ENCODE results near the gene GNG8.

GNG8 gene

DNA sequence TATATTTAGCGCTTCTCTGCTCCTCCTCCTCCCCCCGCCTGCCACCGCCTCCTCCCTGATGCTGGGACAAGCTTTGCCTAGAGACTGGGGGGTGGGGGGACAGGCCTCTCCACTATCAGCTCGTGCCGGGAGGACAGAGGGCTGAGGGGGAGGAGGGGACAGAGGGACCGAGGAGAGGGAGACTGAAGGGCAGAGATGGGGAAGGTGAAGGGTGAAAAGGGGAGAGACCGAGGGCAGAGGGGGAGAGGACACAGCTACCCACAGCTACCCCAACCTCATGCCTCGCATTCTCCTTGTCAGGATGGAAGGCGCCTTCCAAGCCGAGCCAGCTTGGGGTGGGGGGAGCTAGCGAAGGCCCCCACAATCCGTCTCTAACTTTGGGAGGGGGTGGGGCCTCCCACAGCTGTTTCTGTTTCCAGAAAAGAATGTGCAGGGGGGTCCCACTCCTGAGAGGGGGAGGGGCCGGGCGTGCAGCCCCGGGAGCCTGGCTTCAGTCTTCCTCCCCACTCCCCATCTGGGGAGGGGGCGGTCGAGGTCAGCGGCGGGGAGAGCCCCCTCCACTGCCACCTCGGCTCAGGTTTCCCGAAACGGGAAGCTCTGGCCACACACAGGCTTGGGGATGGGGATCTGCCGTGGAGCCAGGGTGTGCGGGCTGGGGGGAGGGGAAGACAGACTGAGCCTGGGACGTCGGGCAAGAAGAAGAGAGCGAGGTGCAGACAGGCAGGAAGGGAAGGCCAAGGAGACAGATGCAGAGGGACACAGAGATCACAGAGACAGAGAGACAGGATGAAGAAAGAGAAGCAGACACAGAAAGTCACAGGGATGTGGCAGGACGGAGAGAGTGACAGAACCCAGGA lies 23.4 kb upstream of the GNG8 start (continued):
- TF ChIP-seq ZSCAN4 (tag by site-specific recombination; IDR thresholded peaks at IDR 0.05) (peak; percentile 66), ZBTB49 (tag by site-specific recombination; IDR thresholded peaks at IDR 0.05; ENCODE audit: low read depth) (no peak), MYNN (tag by site-specific recombination; IDR thresholded peaks at IDR 0.05; ENCODE audit: borderline replicate concordance) (no peak), ZNF2 (tag by site-specific recombination; IDR thresholded peaks at IDR 0.05) (no peak), ZNF670 (tag by site-specific recombination; IDR thresholded peaks at IDR 0.05; ENCODE audit: low read depth) (no peak), PRDM2 (tag by site-specific recombination; IDR thresholded peaks at IDR 0.05; ENCODE audit: borderline replicate concordance) (no peak), ZNF169 (tag by site-specific recombination; IDR thresholded peaks at IDR 0.05) (no peak), ZNF624 (tag by site-specific recombination; IDR thresholded peaks at IDR 0.05) (no peak), BCL11B (tag by site-specific recombination; IDR thresholded peaks at IDR 0.05; ENCODE audit: low read depth) (no peak), ZNF76 (tag by site-specific recombination; IDR thresholded peaks at IDR 0.05; ENCODE audit: borderline replicate concordance, low read depth) (no peak), ZFP69B (tag by site-specific recombination; IDR thresholded peaks at IDR 0.05) (no peak), ZNF548 (tag by site-specific recombination; IDR thresholded peaks at IDR 0.05) (no peak), ZNF404 (tag by site-specific recombination; IDR thresholded peaks at IDR 0.05) (no peak), ZNF48 (tag by site-specific recombination; IDR thresholded peaks at IDR 0.05) (no peak), ZNF214 (tag by site-specific recombination; IDR thresholded peaks at IDR 0.05; ENCODE audit: borderline replicate concordance) (no peak)
- TF ChIP-seq, protein P1, sequence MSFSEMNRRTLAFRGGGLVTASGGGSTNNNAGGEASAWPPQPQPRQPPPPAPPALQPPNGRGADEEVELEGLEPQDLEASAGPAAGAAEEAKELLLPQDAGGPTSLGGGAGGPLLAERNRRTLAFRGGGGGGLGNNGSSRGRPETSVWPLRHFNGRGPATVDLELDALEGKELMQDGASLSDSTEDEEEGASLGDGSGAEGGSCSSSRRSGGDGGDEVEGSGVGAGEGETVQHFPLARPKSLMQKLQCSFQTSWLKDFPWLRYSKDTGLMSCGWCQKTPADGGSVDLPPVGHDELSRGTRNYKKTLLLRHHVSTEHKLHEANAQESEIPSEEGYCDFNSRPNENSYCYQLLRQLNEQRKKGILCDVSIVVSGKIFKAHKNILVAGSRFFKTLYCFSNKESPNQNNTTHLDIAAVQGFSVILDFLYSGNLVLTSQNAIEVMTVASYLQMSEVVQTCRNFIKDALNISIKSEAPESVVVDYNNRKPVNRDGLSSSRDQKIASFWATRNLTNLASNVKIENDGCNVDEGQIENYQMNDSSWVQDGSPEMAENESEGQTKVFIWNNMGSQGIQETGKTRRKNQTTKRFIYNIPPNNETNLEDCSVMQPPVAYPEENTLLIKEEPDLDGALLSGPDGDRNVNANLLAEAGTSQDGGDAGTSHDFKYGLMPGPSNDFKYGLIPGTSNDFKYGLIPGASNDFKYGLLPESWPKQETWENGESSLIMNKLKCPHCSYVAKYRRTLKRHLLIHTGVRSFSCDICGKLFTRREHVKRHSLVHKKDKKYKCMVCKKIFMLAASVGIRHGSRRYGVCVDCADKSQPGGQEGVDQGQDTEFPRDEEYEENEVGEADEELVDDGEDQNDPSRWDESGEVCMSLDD (tag by site-specific recombination; IDR thresholded peaks at IDR 0.05) = peak; percentile 43; the same call in 1 of the 2 replicates
- TF ChIP-seq, protein P2, sequence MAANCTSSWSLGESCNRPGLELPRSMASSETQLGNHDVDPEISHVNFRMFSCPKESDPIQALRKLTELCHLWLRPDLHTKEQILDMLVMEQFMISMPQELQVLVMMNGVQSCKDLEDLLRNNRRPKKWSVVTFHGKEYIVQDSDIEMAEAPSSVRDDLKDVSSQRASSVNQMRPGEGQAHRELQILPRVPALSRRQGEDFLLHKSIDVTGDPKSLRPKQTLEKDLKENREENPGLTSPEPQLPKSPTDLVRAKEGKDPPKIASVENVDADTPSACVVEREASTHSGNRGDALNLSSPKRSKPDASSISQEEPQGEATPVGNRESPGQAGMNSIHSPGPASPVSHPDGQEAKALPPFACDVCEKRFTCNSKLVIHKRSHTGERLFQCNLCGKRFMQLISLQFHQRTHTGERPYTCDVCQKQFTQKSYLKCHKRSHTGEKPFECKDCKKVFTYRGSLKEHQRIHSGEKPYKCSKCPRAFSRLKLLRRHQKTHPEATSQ (tag by site-specific recombination; IDR thresholded peaks at IDR 0.05) = no peak
- TF ChIP-seq, protein P3, sequence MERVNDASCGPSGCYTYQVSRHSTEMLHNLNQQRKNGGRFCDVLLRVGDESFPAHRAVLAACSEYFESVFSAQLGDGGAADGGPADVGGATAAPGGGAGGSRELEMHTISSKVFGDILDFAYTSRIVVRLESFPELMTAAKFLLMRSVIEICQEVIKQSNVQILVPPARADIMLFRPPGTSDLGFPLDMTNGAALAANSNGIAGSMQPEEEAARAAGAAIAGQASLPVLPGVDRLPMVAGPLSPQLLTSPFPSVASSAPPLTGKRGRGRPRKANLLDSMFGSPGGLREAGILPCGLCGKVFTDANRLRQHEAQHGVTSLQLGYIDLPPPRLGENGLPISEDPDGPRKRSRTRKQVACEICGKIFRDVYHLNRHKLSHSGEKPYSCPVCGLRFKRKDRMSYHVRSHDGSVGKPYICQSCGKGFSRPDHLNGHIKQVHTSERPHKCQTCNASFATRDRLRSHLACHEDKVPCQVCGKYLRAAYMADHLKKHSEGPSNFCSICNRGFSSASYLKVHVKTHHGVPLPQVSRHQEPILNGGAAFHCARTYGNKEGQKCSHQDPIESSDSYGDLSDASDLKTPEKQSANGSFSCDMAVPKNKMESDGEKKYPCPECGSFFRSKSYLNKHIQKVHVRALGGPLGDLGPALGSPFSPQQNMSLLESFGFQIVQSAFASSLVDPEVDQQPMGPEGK (tag by site-specific recombination; IDR thresholded peaks at IDR 0.05) = peak; percentile 68

Data from HEK293 (cell line).